Right lobe of liver (tissue), 4 donors: ENCODE results near the gene NAXE.

Experiments used
- POLR2A ChIP-seq: fragments of 450-650 bp; IDR thresholded peaks from one replicate; pipeline ENCODE4 v1.6.1; 2017; ENCODE audit warnings: antibody characterized with exemption, mild to moderate bottlenecking
- TF ChIP-seq, protein P1 (sequence below), 4 donors: fragments of 200-600 bp in 3 of 4; fragments of 450-650 bp in 1 of 4; IDR thresholded peaks; one replicate each; pipeline versions ENCODE4 v1.5.1 to v1.8.0; 2016 to 2022; ENCODE audit warnings: antibody characterized with exemption in 4 of 4, mild to moderate bottlenecking in 2 of 4
- donor health status: DM: no; HTN: no; CAD: no.
- donor health status: DM: no; HTN: no; CAD: no.
- donor health status: DM: no; HTN: yes; CAD: no.

DNA sequence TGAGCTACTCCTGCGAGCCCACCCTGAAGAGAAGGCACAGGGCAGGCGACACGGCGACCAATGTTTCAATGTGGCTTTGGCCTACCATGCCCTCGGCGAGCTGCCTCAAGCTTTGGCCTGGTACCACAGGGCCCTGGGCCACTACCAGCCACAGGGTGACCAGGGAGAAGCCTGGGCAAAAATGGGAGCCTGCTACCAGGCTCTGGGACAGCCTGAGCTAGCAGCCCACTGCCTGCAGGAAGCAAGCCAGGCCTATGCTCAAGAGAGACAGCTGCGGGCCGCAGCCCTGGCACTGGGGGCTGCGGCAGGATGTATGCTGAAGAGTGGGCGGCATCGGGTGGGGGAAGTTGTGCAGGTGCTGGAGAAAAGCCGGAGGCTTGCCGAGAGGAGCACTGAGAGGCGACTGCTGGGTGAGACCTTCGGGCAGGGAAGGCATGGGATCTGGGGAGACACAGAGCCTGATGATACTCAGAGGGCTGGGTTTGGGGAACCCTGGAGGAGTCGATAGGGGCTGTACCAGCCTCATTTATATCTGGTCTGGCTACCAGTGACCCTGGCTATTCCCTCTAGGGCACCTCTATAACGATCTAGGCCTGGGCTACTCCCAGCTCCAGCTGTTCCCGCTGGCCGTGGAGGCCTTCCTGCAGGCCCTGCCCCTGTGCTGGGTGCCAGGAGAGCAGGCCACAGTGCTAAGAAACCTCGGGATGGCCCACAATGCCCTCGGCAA lies 9.8 kb upstream of the NAXE start:
- TF ChIP-seq, protein P1, sequence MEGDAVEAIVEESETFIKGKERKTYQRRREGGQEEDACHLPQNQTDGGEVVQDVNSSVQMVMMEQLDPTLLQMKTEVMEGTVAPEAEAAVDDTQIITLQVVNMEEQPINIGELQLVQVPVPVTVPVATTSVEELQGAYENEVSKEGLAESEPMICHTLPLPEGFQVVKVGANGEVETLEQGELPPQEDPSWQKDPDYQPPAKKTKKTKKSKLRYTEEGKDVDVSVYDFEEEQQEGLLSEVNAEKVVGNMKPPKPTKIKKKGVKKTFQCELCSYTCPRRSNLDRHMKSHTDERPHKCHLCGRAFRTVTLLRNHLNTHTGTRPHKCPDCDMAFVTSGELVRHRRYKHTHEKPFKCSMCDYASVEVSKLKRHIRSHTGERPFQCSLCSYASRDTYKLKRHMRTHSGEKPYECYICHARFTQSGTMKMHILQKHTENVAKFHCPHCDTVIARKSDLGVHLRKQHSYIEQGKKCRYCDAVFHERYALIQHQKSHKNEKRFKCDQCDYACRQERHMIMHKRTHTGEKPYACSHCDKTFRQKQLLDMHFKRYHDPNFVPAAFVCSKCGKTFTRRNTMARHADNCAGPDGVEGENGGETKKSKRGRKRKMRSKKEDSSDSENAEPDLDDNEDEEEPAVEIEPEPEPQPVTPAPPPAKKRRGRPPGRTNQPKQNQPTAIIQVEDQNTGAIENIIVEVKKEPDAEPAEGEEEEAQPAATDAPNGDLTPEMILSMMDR (IDR thresholded peaks at IDR 0.05): no peak
- no peak for TF ChIP-seq POLR2A
